ENCODE results near the gene BIN1.

DNA sequence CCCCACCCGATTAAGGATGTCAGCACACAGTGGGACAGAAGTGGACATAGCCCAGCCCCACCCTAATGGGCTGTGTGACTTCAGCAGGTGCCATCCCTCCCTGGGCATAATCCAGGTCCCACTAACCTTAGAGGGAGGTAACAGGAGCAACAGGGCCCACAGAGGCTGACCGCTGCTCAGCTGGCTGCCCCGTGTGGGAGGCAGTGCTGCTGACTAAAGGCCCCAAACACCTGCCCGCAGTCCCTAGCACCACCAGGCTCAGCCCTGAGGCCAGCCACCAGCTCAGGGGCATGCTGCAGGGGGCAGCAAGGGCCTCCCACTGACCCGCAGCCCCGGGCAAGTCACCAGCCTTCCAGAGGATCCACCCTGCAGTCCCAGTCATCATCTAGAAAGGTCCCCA is 14.6 kb downstream of the BIN1 start:
- TF ChIP-seq, protein P1, sequence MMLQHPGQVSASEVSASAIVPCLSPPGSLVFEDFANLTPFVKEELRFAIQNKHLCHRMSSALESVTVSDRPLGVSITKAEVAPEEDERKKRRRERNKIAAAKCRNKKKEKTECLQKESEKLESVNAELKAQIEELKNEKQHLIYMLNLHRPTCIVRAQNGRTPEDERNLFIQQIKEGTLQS (IDR thresholded peaks at IDR 0.05): no peak
- TF ChIP-seq, protein P2, sequence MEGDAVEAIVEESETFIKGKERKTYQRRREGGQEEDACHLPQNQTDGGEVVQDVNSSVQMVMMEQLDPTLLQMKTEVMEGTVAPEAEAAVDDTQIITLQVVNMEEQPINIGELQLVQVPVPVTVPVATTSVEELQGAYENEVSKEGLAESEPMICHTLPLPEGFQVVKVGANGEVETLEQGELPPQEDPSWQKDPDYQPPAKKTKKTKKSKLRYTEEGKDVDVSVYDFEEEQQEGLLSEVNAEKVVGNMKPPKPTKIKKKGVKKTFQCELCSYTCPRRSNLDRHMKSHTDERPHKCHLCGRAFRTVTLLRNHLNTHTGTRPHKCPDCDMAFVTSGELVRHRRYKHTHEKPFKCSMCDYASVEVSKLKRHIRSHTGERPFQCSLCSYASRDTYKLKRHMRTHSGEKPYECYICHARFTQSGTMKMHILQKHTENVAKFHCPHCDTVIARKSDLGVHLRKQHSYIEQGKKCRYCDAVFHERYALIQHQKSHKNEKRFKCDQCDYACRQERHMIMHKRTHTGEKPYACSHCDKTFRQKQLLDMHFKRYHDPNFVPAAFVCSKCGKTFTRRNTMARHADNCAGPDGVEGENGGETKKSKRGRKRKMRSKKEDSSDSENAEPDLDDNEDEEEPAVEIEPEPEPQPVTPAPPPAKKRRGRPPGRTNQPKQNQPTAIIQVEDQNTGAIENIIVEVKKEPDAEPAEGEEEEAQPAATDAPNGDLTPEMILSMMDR (IDR thresholded peaks at IDR 0.05 in 2 of 3, conservative IDR thresholded peaks at IDR 0.05 in 1 of 3; ENCODE audit: borderline replicate concordance in 1 of 3, insufficient read depth in 1 of 3, low read depth in 2 of 3, low read length in 2 of 3): no peak
- TF ChIP-seq POLR2A (IDR thresholded peaks at IDR 0.05; ENCODE audit: borderline replicate concordance, extremely low read depth, insufficient read depth, insufficient read length) (no peak), YY1 (IDR thresholded peaks at IDR 0.05; ENCODE audit: extremely low read depth, insufficient replicate concordance, low read depth, low read length) (no peak)
